Esophagus squamous epithelium (tissue), 5 donors: Measurements from ENCODE around the gene MTG2. TPM values are rescaled to one million over a fixed set of nuclear protein-coding genes. Genes with fewer than 3 reads are reported as not detected.

Experiments
- DNase-seq: peaks from one replicate; lab custom pipeline; 2025; lab: John Stamatoyannopoulos, UW
- H3K27ac ChIP-seq, 4 donors: fragments of 200-600 bp; sonication (generic); one replicate each; pipeline ENCODE4 v1.5.1; 2016 to 2019; ENCODE audit warnings: mild to moderate bottlenecking in 1 of 4
- H3K27me3 ChIP-seq, 4 donors: fragments of 200-600 bp; sonication (generic); 1 replicate in 3 of 4; 2 replicates in 1 of 4; pipeline versions ENCODE4 v1.5.1 to v1.6.0; 2017 to 2021; ENCODE audit warnings: antibody characterized with exemption in 1 of 4
- H3K36me3 ChIP-seq, 3 donors: fragments of 200-600 bp; sonication (generic); one replicate each; pipeline ENCODE4 v1.5.1; 2016 to 2019
- H3K4me1 ChIP-seq, 3 donors: fragments of 200-600 bp; sonication (generic); one replicate each; pipeline ENCODE4 v1.5.1; 2017 to 2019
- H3K4me3 ChIP-seq, 4 donors: fragments of 200-600 bp; sonication (generic); 1 replicate in 3 of 4; 2 replicates in 1 of 4; pipeline ENCODE4 v1.5.1; 2016 to 2019; ENCODE audit warnings: mild to moderate bottlenecking in 2 of 4, moderate library complexity in 1 of 4
- H3K9me3 ChIP-seq, 3 donors: fragments of 200-600 bp; sonication (generic); one replicate each; pipeline ENCODE4 v1.5.1; 2016 to 2019
- CTCF ChIP-seq, 6 experiments: fragments of 450-650 bp in 4 of 6; fragments of 200-600 bp in 2 of 6; sonication (generic) in 2 of 6; IDR thresholded peaks; one replicate each; pipeline ENCODE4 v1.5.1; 2016 to 2019; ENCODE audit warnings: antibody characterized with exemption in 6 of 6, mild to moderate bottlenecking in 4 of 6, moderate library complexity in 4 of 6
- POLR2A ChIP-seq, 4 donors: fragments of 450-650 bp; IDR thresholded peaks; one replicate each; pipeline ENCODE4 v1.6.1; 2017; ENCODE audit warnings: antibody characterized with exemption in 4 of 4, mild to moderate bottlenecking in 4 of 4, moderate library complexity in 3 of 4
- WGBS, 2 donors: methylation state at CpG; one replicate each; pipeline ENCODE4 v1.1.5; 2018; 5-methylcytosine and 5-hydroxymethylcytosine counted together
- intact Hi-C: fragments of 100-400 bp; cut with DNase I; formaldehyde crosslinking; loops from one replicate; pipeline ENCODE4 v1.15.0; 2022
- total RNA-seq, 4 donors: library from RNA; depleted of rRNA; stranded (reverse); fragments of >200 nt; gene quantifications; one replicate each; pipeline ENCODE4 v1.1.0, GENCODE V29; 2016
- donor health status: DM: yes; HTN: yes; CAD: no.

MTG2 gene
- total RNA-seq, 4 donors from 2014 or later: 17.4 to 25.5 (median 21.7) TPM

GRCh38 chr20:62135573-62136266 lies 47.1 kb upstream of the MTG2 start:
- DNase-seq: no peak
- WGBS, 2 donors: 87 to 88% methylated on average over 6 to 8 of the region's 8 CpGs
- peak overlapping the region in 2 of 4 donors; percentile 5 to 79 for H3K27ac ChIP-seq
- TF ChIP-seq CTCF (IDR thresholded peaks at IDR 0.05) (no peak), POLR2A (IDR thresholded peaks at IDR 0.05) (no peak)
- no peaks in the 10 kb centered on the region for H3K27me3 ChIP-seq
- no peak overlapping the region for H3K4me3 ChIP-seq
- intact Hi-C loops: loop anchor here (5.0 kb wide), 1 partner anchor 123 kb away; no protein-coding TSS in a partner anchor
- H3K4me1 ChIP-seq: peaks cover 1 to 49% (median 9%) of the 10 kb centered on the region in 3 donors
- H3K36me3 ChIP-seq: peaks cover 49 to 99% (median 57%) of the 10 kb centered on the region in 3 donors
- no peaks in the 10 kb centered on the region for H3K9me3 ChIP-seq

DNA sequence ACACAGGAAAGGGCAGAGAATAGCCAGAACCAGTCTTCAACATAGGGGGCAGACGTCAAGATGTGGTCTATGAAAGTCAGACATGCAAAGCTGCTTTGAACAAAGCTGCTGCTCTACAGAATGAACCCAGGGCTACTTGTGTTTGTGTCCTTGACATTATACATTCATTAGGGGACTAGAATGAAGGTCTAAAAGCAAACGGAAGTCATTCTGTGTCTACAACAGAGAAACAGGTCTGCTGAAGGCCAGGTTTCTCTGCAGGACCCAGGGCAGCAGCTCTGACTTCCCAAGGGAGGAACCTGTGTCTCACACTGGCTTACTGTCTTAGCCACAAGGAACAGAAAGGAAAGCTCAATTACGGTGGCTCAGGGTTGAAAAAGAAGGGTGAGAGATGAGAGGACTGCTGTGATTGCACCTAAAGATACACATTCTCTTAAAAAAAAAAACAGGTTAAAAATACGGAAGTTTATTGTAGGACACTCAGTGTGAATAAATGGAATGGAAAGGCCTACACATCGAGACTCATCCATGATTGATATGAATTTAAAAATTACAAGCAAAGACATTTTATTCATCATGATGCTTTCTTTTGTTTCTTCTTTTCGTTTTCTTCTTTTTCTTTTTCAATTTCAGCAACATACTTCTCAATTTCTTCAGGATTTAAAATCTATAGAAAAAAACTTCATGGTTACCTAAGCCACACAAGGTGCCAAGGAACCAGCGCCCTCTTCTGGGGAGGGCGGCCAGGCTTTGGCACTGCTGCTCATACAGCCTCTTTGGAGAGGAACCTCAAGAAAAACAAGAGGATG lies 46.3 kb upstream of the MTG2 start:
- Histone ChIP-seq H3K27ac (no peak overlapping the region), H3K27me3 (no peaks in the 10 kb centered on the region), H3K4me3 (no peak overlapping the region), H3K36me3 (peaks cover 41 to 91% (median 49%) of the 10 kb centered on the region in 3 donors), H3K4me1 (peaks cover 9 to 54% (median 16%) of the 10 kb centered on the region in 3 donors), H3K9me3 (no peaks in the 10 kb centered on the region)
- no peak for DNase-seq
- 46 to 53% methylated on average over 8 of the region's 8 CpGs for WGBS, 2 donors
- TF ChIP-seq POLR2A (IDR thresholded peaks at IDR 0.05) (no peak), CTCF (IDR thresholded peaks at IDR 0.05) (peak; percentile 65 to 79 (median 76))
- intact Hi-C loops: loop anchor here (5.0 kb wide), 1 partner anchor 124 kb away; no protein-coding TSS in a partner anchor

GRCh38 chr20:62137092-62137384 lies 45.8 kb upstream of the MTG2 start:
- H3K27ac ChIP-seq: no peak overlapping the region
- H3K36me3 ChIP-seq: peaks cover 41 to 86% (median 46%) of the 10 kb centered on the region in 3 donors
- DNase-seq: no peak
- H3K4me1 ChIP-seq: peaks cover 13 to 54% (median 22%) of the 10 kb centered on the region in 3 donors
- H3K9me3 ChIP-seq: no peaks in the 10 kb centered on the region
- 72 to 75% methylated on average over 6 of the region's 6 CpGs for WGBS, 2 donors
- H3K4me3 ChIP-seq: no peak overlapping the region
- no peaks in the 10 kb centered on the region for H3K27me3 ChIP-seq
- TF ChIP-seq POLR2A (IDR thresholded peaks at IDR 0.05): no peak
- TF ChIP-seq CTCF (IDR thresholded peaks at IDR 0.05): peak in 1 of 6 experiments; percentile 32
- intact Hi-C loops: loop anchor here (5.0 kb wide), 1 partner anchor 125 kb away; no protein-coding TSS in a partner anchor

DNA sequence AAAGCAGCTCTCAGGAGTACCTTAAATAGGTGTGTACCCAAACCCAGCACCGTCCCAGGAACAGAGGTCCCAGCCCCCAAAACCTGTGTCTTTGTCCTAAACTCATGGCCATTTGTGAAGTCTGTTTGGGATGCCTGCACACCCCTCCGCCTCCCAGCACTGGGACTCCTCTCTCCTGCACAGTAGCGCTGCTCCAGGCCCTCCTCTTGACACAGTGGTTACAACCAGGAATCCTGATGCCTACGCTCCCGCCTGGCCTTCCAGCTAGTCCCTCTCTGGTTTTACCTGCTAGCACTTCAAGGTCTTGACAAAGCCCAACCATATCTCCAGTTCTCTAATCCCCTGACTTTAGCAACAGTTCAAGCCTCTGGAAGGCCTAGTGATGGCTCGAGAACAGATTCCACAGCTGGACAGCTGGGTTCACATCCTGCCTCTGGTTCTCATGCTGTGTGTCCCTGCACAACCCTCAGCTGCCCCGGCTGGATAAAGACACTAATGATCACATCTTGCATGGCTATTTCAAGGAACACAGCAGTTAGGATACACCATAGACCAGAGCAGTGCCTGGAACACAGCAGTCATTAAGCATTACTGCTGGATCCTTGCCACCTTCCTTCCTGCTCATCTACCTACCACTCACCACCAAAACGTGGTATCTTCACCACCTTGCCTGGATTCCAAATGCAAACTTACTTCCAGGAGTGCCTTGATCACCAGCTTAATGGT lies 45.2 kb upstream of the MTG2 start:
- intact Hi-C loops: loop anchor here (5.0 kb wide), 1 partner anchor 125 kb away; no protein-coding TSS in a partner anchor
- no peak for DNase-seq
- Histone ChIP-seq H3K36me3 (peaks cover 41 to 80% (median 46%) of the 10 kb centered on the region in 3 donors), H3K27ac (no peak overlapping the region), H3K4me3 (no peak overlapping the region), H3K4me1 (peaks cover 13 to 53% (median 22%) of the 10 kb centered on the region in 3 donors), H3K27me3 (no peaks in the 10 kb centered on the region), H3K9me3 (no peaks in the 10 kb centered on the region)
- TF ChIP-seq CTCF (IDR thresholded peaks at IDR 0.05) (no peak), POLR2A (IDR thresholded peaks at IDR 0.05) (no peak)
- WGBS, 2 donors: 73 to 80% methylated on average over 6 to 8 of the region's 8 CpGs
